A673 (cell line): ENCODE results near the gene EP300. TPM values are rescaled to one million over a fixed set of nuclear protein-coding genes. Genes with fewer than 3 reads are reported as not detected.
"Not testable (repeated sequence)": the region's sequence is repeated elsewhere in the genome, so short reads cannot be mapped to it uniquely, and the experiment has no call there.

ENCODE experiments used
- Bru-seq: library from RNA; stranded (reverse); fragments of 400-500 nt; gene quantifications from one replicate; lab custom pipeline; 2021; lab: Mats Ljungman, UMichigan
- BruChase-seq, 2 experiments: library from RNA; stranded (reverse); fragments of 400-500 nt; gene quantifications; one replicate each; lab custom pipeline; 2021; lab: Mats Ljungman, UMichigan
- BruUV-seq: library from RNA; stranded (reverse); fragments of 400-500 nt; replicated peaks from 2 replicates; lab custom pipeline; 2021; lab: Mats Ljungman, UMichigan
- CTCF ChIA-PET: fragments of 300-600 bp; sonication (Branson Sonifier 250); formaldehyde crosslinking; loops from one replicate; lab custom pipeline; 2022; ENCODE audit warnings: antibody characterized with exemption; lab: Charles Lee
- POLR2A ChIA-PET: fragments of 300-600 bp; sonication (Branson Sonifier 250); formaldehyde crosslinking; loops from one replicate; lab custom pipeline; 2022; ENCODE audit warnings: antibody characterized with exemption; ENCODE audit not compliant: low non-redundant PET; lab: Charles Lee
- DNase-seq: peaks from one replicate; pipeline ENCODE4 v3.0.0-alpha.2; 2015; ENCODE audit warnings: low spot score
- H3K27ac ChIP-seq: fragments of 200-600 bp; sonication (generic); 2 replicates; pipeline ENCODE4 v1.5.1; 2016; ENCODE audit warnings: mixed run types, low read depth, mild to moderate bottlenecking, mixed read lengths, antibody characterized with exemption, low read length; ENCODE audit not compliant: poor library complexity, severe bottlenecking
- H3K27me3 ChIP-seq: fragments of 200-600 bp; sonication (generic); replicated peaks from 2 replicates; pipeline ENCODE4 v1.6.1; 2017; ENCODE audit warnings: mixed run types, low read depth, mild to moderate bottlenecking, mixed read lengths, antibody characterized with exemption, low read length; ENCODE audit not compliant: insufficient read depth, poor library complexity
- H3K36me3 ChIP-seq: fragments of 200-600 bp; sonication (generic); 2 replicates; pipeline ENCODE4 v1.6.1; 2016; ENCODE audit warnings: mixed run types, mild to moderate bottlenecking, mixed read lengths, antibody characterized with exemption, low read length; ENCODE audit not compliant: insufficient read depth, poor library complexity, severe bottlenecking
- H3K4me1 ChIP-seq: fragments of 200-600 bp; sonication (generic); 2 replicates; pipeline ENCODE4 v1.6.1; 2017; ENCODE audit warnings: mixed run types, mild to moderate bottlenecking, mixed read lengths, antibody characterized with exemption, low read length; ENCODE audit not compliant: insufficient read depth, poor library complexity, severe bottlenecking
- H3K4me3 ChIP-seq: fragments of 200-600 bp; sonication (generic); 2 replicates; pipeline ENCODE4 v1.5.1; 2016; ENCODE audit warnings: low read depth, mixed run types, mild to moderate bottlenecking, mixed read lengths, low read length; ENCODE audit not compliant: poor library complexity, severe bottlenecking
- H3K9me3 ChIP-seq: fragments of 200-600 bp; sonication (generic); 2 replicates; pipeline ENCODE4 v1.6.1; 2016; ENCODE audit warnings: mixed run types, low read depth, mild to moderate bottlenecking, mixed read lengths, antibody characterized with exemption, low read length; ENCODE audit not compliant: poor library complexity, severe bottlenecking
- CTCF ChIP-seq: fragments of 300-800, 200-600 bp; sonication (generic); conservative IDR thresholded peaks from 2 replicates; pipeline ENCODE4 v1.5.1; 2017; ENCODE audit warnings: low read depth, mild to moderate bottlenecking, antibody characterized with exemption, low read length, moderate library complexity, mixed read lengths
- EZH2 ChIP-seq: fragments of 200-600 bp; sonication (generic); IDR thresholded peaks from 2 replicates; pipeline ENCODE4 v1.6.1; 2017; ENCODE audit warnings: borderline replicate concordance, low read depth, mild to moderate bottlenecking, mixed read lengths, antibody characterized with exemption, low read length; ENCODE audit not compliant: poor library complexity, severe bottlenecking
- intact Hi-C: fragments of 100-400 bp; cut with micrococcal nuclease; formaldehyde crosslinking; loops from one replicate; pipeline ENCODE4 v1.10.0; 2022; ENCODE audit not compliant: unreplicated experiment
- long read RNA-seq: library from polyadenylated mRNA; stranded (forward); transcript quantifications from one replicate; pipeline ENCODE4 v2.0.0, GENCODE V29; 2022
- total RNA-seq: library from RNA; stranded (reverse); gene quantifications from 2 replicates; pipeline ENCODE4 v1.2.3, GENCODE V29; 2021

EP300 gene
- total RNA-seq (77.2 and 85.6 TPM in 2 replicates), Bru-seq, nascent RNA (percentile 92 among the genes with signal in this experiment), BruChase-seq, experiment 1, labeled RNA remaining after a 2-hour chase (percentile 91 among the genes with signal in this experiment), BruChase-seq, experiment 2, labeled RNA remaining after a 6-hour chase (percentile 90 among the genes with signal in this experiment)
- long read RNA-seq, full-length matches to known transcripts, result 3 of 37 reads
- long read RNA-seq, partial matches to known transcripts, result 11 of 37 reads
- long read RNA-seq, other reads (novel, unspliced or antisense), result 23 of 37 reads

DNA sequence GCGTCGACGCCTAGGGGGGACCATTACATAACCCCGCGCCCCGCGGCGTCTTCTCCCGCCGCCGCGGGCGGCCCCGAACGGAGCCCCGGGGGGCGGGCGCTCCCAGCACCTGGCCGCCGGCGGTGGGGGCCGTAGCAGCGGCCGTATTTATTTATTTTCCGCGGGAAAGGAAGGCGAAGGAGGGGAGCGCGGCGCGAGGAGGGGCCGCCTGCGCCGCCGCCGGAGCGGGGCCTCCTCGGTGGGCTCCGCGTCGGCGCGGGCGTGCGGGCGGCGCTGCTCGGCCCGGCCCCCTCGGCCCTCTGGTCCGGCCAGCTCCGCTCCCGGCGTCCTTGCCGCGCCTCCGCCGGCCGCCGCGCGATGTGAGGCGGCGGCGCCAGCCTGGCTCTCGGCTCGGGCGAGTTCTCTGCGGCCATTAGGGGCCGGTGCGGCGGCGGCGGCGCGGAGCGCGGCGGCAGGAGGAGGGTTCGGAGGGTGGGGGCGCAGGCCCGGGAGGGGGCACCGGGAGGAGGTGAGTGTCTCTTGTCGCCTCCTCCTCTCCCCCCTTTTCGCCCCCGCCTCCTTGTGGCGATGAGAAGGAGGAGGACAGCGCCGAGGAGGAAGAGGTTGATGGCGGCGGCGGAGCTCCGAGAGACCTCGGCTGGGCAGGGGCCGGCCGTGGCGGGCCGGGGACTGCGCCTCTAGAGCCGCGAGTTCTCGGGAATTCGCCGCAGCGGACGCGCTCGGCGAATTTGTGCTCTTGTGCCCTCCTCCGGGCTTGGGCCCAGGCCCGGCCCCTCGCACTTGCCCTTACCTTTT, at the start of gene EP300:
Gene EP300, plus strand, starts transcription at position 570 of the 795 bp plus-strand sequence. CDS start 413 bp downstream, outside the sequence.
- POLR2A ChIA-PET, result no interaction called here
- Histone ChIP-seq H3K36me3 (no peaks in the 10 kb centered on the region), H3K4me3 (peak within 1 kb of the TSS; percentile 67), H3K27me3 (no peaks in the 10 kb centered on the region), H3K9me3 (no peaks in the 10 kb centered on the region), H3K27ac (peak within 1 kb of the TSS; percentile 99), H3K4me1 (peaks cover 15% of the 10 kb centered on the region)
- peak; percentile 90 for DNase-seq
- TF ChIP-seq EZH2, result no peak
- TF ChIP-seq CTCF, result 0 out of 2 replicates have a peak, but pooled peaks have one; percentile 15
- BruUV-seq, result no TSS peak
- intact Hi-C loops, result loop anchor here (5.0 kb wide), 1 partner anchor 355 kb away; the partner anchor contains the start of gene TOB2
- CTCF ChIA-PET, result no interaction called here

- no peak for DNase-seq
- H3K4me1 ChIP-seq, result peaks cover 2% of the 10 kb centered on the region
- H3K27me3 ChIP-seq, result no peaks in the 10 kb centered on the region
- intact Hi-C loops, result no loop called here
- no TSS peak for BruUV-seq
- H3K36me3 ChIP-seq, result no peaks in the 10 kb centered on the region
- no peak overlapping the region for H3K27ac ChIP-seq
- TF ChIP-seq EZH2, result no peak
- TF ChIP-seq CTCF, result no peak
- ChIA-PET CTCF (no interaction called here), POLR2A (no interaction called here)
- H3K9me3 ChIP-seq, result no peaks in the 10 kb centered on the region
- H3K4me3 ChIP-seq, result no peak overlapping the region
Observed at GRCh38 chr22:41043722-41044121, 48.7 kb upstream of the EP300 start.

- H3K27ac ChIP-seq, H3K4me1 ChIP-seq, POLR2A ChIA-PET, H3K4me3 ChIP-seq, H3K36me3 ChIP-seq, CTCF ChIA-PET, DNase-seq, H3K27me3 ChIP-seq, H3K9me3 ChIP-seq, intact Hi-C loops, BruUV-seq: not testable (repeated sequence)
Observed at GRCh38 chr22:41045575-41045974, 46.8 kb upstream of the EP300 start.
